Gastrocnemius medialis (tissue), 4 donors: ENCODE measurements around the gene CUX1.

Experiments used
- CTCF ChIP-seq, 5 experiments: fragments of 450-650 bp in 3 of 5; fragments of 200-600 bp in 2 of 5; sonication (generic) in 2 of 5; IDR thresholded peaks in 4 of 5; conservative IDR thresholded peaks in 1 of 5; 1 replicate in 4 of 5; 2 replicates in 1 of 5; pipeline ENCODE4 v1.5.1; 2016 to 2019; ENCODE audit warnings: antibody characterized with exemption in 5 of 5, mild to moderate bottlenecking in 3 of 5, moderate library complexity in 3 of 5
- POLR2A ChIP-seq, 2 donors: fragments of 450-650 bp; IDR thresholded peaks; one replicate each; pipeline ENCODE4 v1.6.1; 2017; ENCODE audit warnings: antibody characterized with exemption in 2 of 2, mild to moderate bottlenecking in 2 of 2, moderate library complexity in 2 of 2

- no peak for TF ChIP-seq POLR2A (IDR thresholded peaks at IDR 0.05)
- no peak for TF ChIP-seq CTCF (IDR thresholded peaks at IDR 0.05 in 4 of 5, conservative IDR thresholded peaks at IDR 0.05 in 1 of 5)
Observed at GRCh38 chr7:101779267-101779666, 38.2 kb upstream of the CUX1 start.
